Neural progenitor cell (in vitro differentiated cells): ENCODE results near the gene RPS6KA5. TPM values are rescaled to one million over a fixed set of nuclear protein-coding genes. Genes with fewer than 3 reads are reported as not detected.

Experiments used
- DNase-seq: peaks from one replicate; pipeline ENCODE4 v3.0.0-alpha.2; 2016; ENCODE audit warnings: low spot score
- H2AFZ ChIP-seq: fragments of 200-600 bp; sonication (generic); replicated peaks from 2 replicates; pipeline ENCODE4 v1.6.1; 2016; ENCODE audit warnings: antibody characterized with exemption
- H3F3A ChIP-seq: fragments of 200-600 bp; sonication (generic); 2 replicates; pipeline ENCODE4 v1.6.1; 2016; ENCODE audit warnings: antibody characterized with exemption, low read depth
- H3K27ac ChIP-seq: fragments of 200-600 bp; sonication (generic); 2 replicates; pipeline ENCODE4 v1.5.1; 2016; ENCODE audit warnings: mild to moderate bottlenecking
- H3K27me3 ChIP-seq: fragments of 200-600 bp; sonication (generic); 2 replicates; pipeline ENCODE4 v1.6.1; 2016; ENCODE audit warnings: mild to moderate bottlenecking, moderate library complexity
- H3K36me3 ChIP-seq: fragments of 200-600 bp; sonication (generic); 2 replicates; pipeline ENCODE4 v1.5.1; 2016
- H3K4me1 ChIP-seq: fragments of 200-600 bp; sonication (generic); 2 replicates; pipeline ENCODE4 v1.6.1; 2016; ENCODE audit warnings: mixed run types
- H3K4me2 ChIP-seq: fragments of 200-600 bp; sonication (generic); 2 replicates; pipeline ENCODE4 v1.6.1; 2016
- H3K4me3 ChIP-seq: fragments of 200-600 bp; sonication (generic); 2 replicates; pipeline ENCODE4 v1.5.1; 2016
- H3K79me2 ChIP-seq: fragments of 200-600 bp; sonication (generic); 2 replicates; pipeline ENCODE4 v1.6.1; 2016; ENCODE audit warnings: low read depth
- H3K9ac ChIP-seq: fragments of 200-600 bp; sonication (generic); 2 replicates; pipeline ENCODE4 v1.6.1; 2016
- H3K9me3 ChIP-seq: fragments of 200-600 bp; sonication (generic); 2 replicates; pipeline ENCODE4 v1.5.1; 2016; ENCODE audit warnings: low read depth
- H4K20me1 ChIP-seq: fragments of 200-600 bp; sonication (generic); 2 replicates; pipeline ENCODE4 v1.6.1; 2016; ENCODE audit warnings: low read depth
- H3K27ac Mint-ChIP-seq: 3 replicates; pipeline ENCODE4 v1.8.0; 2021; ENCODE audit warnings: mixed read lengths
- H3K27me3 Mint-ChIP-seq: 2 replicates; pipeline ENCODE4 v1.8.0; 2022; ENCODE audit warnings: low read depth, mild to moderate bottlenecking, inconsistent platforms, moderate library complexity, mixed read lengths; ENCODE audit not compliant: insufficient read depth
- H3K36me3 Mint-ChIP-seq: 3 replicates; pipeline ENCODE4 v1.8.0; 2021; ENCODE audit warnings: mixed read lengths
- H3K4me1 Mint-ChIP-seq: 3 replicates; pipeline ENCODE4 v1.8.0; 2021; ENCODE audit warnings: mixed read lengths
- H3K4me3 Mint-ChIP-seq: 3 replicates; pipeline ENCODE4 v1.8.0; 2021; ENCODE audit warnings: mild to moderate bottlenecking, moderate library complexity, mixed read lengths
- H3K9me3 Mint-ChIP-seq: 3 replicates; pipeline ENCODE4 v1.8.0; 2020; ENCODE audit warnings: mixed read lengths
- CTCF ChIP-seq: fragments of 200-600 bp; sonication (generic); IDR thresholded peaks from 2 replicates; pipeline ENCODE4 v1.5.1; 2017; ENCODE audit warnings: antibody characterized with exemption, mild to moderate bottlenecking
- EZH2 ChIP-seq: fragments of 200-600 bp; sonication (generic); IDR thresholded peaks from 2 replicates; pipeline ENCODE4 v1.6.1; 2017; ENCODE audit warnings: antibody characterized with exemption, mild to moderate bottlenecking, moderate library complexity
- EZH2phosphoT487 ChIP-seq: fragments of 200-600 bp; sonication (generic); IDR thresholded peaks from 2 replicates; pipeline ENCODE4 v1.6.1; 2017; ENCODE audit warnings: antibody characterized with exemption
- total RNA-seq: library from RNA; depleted of rRNA; stranded (reverse); fragments of >200 nt; gene quantifications from 2 replicates; pipeline ENCODE4 v1.2.3, GENCODE V29; 2015; ENCODE audit warnings: low replicate concordance

Gene RPS6KA5
- total RNA-seq, 1 donor from 2014 or later = 8.3 TPM

- H3K27ac Mint-ChIP-seq = no peak overlapping the region
- Histone ChIP-seq H3K4me2 (no peak overlapping the region), H3F3A (no peaks in the 10 kb centered on the region), H3K36me3 (no peaks in the 10 kb centered on the region), H3K4me1 (no peaks in the 10 kb centered on the region), H3K9ac (no peak overlapping the region), H3K4me3 (no peak overlapping the region), H3K27ac (no peak overlapping the region), H3K79me2 (no peaks in the 10 kb centered on the region), H4K20me1 (no peaks in the 10 kb centered on the region), H2AFZ (no peak overlapping the region), H3K9me3 (no peaks in the 10 kb centered on the region), H3K27me3 (no peaks in the 10 kb centered on the region)
- H3K9me3 Mint-ChIP-seq = no peaks in the 10 kb centered on the region
- H3K4me1 Mint-ChIP-seq = peaks cover 2% of the 10 kb centered on the region
- no peak for DNase-seq
- TF ChIP-seq EZH2phosphoT487 (no peak), EZH2 (no peak), CTCF (no peak)
- H3K4me3 Mint-ChIP-seq = no peak overlapping the region
- H3K27me3 Mint-ChIP-seq = no peaks in the 10 kb centered on the region
- H3K36me3 Mint-ChIP-seq = no peaks in the 10 kb centered on the region
Measured at GRCh38 chr14:91012045-91012444, 48.4 kb downstream of the RPS6KA5 start.

GRCh38 chr14:91010153-91010533 is 50.3 kb downstream of the RPS6KA5 start:
- TF ChIP-seq EZH2 (no peak), EZH2phosphoT487 (no peak), CTCF (no peak)
- H3K4me1 ChIP-seq = no peaks in the 10 kb centered on the region
- H3K9ac ChIP-seq = no peak overlapping the region
- no peak overlapping the region for H3K4me2 ChIP-seq
- H3K27ac ChIP-seq = no peak overlapping the region
- H3K79me2 ChIP-seq = no peaks in the 10 kb centered on the region
- no peaks in the 10 kb centered on the region for H3F3A ChIP-seq
- no peaks in the 10 kb centered on the region for H4K20me1 ChIP-seq
- no peak overlapping the region for H3K4me3 ChIP-seq
- H2AFZ ChIP-seq = no peak overlapping the region
- no peaks in the 10 kb centered on the region for H3K9me3 ChIP-seq
- no peaks in the 10 kb centered on the region for H3K36me3 Mint-ChIP-seq
- no peak for DNase-seq
- no peaks in the 10 kb centered on the region for H3K36me3 ChIP-seq
- no peaks in the 10 kb centered on the region for H3K9me3 Mint-ChIP-seq
- H3K27ac Mint-ChIP-seq = no peak overlapping the region
- H3K4me1 Mint-ChIP-seq = peaks cover 2% of the 10 kb centered on the region
- no peak overlapping the region for H3K4me3 Mint-ChIP-seq
- no peaks in the 10 kb centered on the region for H3K27me3 ChIP-seq
- H3K27me3 Mint-ChIP-seq = no peaks in the 10 kb centered on the region

- H3K4me3 ChIP-seq = no peak overlapping the region
- no peaks in the 10 kb centered on the region for H3K27me3 ChIP-seq
- Mint-ChIP-seq H3K27me3 (no peaks in the 10 kb centered on the region), H3K27ac (no peak overlapping the region), H3K36me3 (no peaks in the 10 kb centered on the region), H3K9me3 (no peaks in the 10 kb centered on the region), H3K4me3 (no peak overlapping the region), H3K4me1 (peaks cover 2% of the 10 kb centered on the region)
- TF ChIP-seq EZH2phosphoT487 (no peak), CTCF (no peak), EZH2 (no peak)
- H3K79me2 ChIP-seq = no peaks in the 10 kb centered on the region
- H3K9me3 ChIP-seq = no peaks in the 10 kb centered on the region
- no peak overlapping the region for H2AFZ ChIP-seq
- no peaks in the 10 kb centered on the region for H3F3A ChIP-seq
- H3K36me3 ChIP-seq = no peaks in the 10 kb centered on the region
- H3K4me1 ChIP-seq = no peaks in the 10 kb centered on the region
- H3K27ac ChIP-seq = no peak overlapping the region
- DNase-seq = no peak
- H4K20me1 ChIP-seq = no peaks in the 10 kb centered on the region
- no peak overlapping the region for H3K4me2 ChIP-seq
- no peak overlapping the region for H3K9ac ChIP-seq
Measured at GRCh38 chr14:91009501-91010152, 50.8 kb downstream of the RPS6KA5 start.
